ENCODE measurements around the gene CDH1.
A peak's percentile ranks its signal among the peaks of the same experiment; 100 is the strongest.

CDH1 gene

GRCh38 chr16:68737046-68737729 is at the start of gene CDH1:
Gene CDH1, plus strand, starts transcription at chr16:68737292. Its CDS starts 124 bp downstream, at chr16:68737416.
- H3K9me3 Mint-ChIP-seq: no peaks in the 10 kb centered on the region
- peaks cover 12% of the 10 kb centered on the region for H3K4me1 Mint-ChIP-seq
- H3K4me3 Mint-ChIP-seq: peak within 1 kb of the TSS; percentile 67
- DNase-seq (ENCODE audit: low spot score in 2 of 2): peak in 1 of 2 donors; percentile 16
- peak; percentile 65 for ATAC-seq (replicated peaks; ENCODE audit: extremely low read depth, poor library complexity, severe bottlenecking)
- H3K27ac Mint-ChIP-seq (ENCODE audit: low read depth): peak within 1 kb of the TSS; percentile 46
- peaks cover 50% of the 10 kb centered on the region for H3K27me3 Mint-ChIP-seq
- peaks cover 3% of the 10 kb centered on the region for H3K36me3 Mint-ChIP-seq (ENCODE audit: insufficient read depth)

GRCh38 chr16:68689921-68690320 is 47.2 kb upstream of the CDH1 start:
- H3K4me3 Mint-ChIP-seq: no peak overlapping the region
- ATAC-seq (replicated peaks; ENCODE audit: extremely low read depth, poor library complexity, severe bottlenecking): no peak
- peaks cover 3% of the 10 kb centered on the region for H3K36me3 Mint-ChIP-seq (ENCODE audit: insufficient read depth)
- H3K27me3 Mint-ChIP-seq: peaks cover 10% of the 10 kb centered on the region
- H3K4me1 Mint-ChIP-seq: no peaks in the 10 kb centered on the region
- no peaks in the 10 kb centered on the region for H3K9me3 Mint-ChIP-seq
- no peak overlapping the region for H3K27ac Mint-ChIP-seq (ENCODE audit: low read depth)
- DNase-seq (ENCODE audit: low spot score in 2 of 2): no peak

DNA sequence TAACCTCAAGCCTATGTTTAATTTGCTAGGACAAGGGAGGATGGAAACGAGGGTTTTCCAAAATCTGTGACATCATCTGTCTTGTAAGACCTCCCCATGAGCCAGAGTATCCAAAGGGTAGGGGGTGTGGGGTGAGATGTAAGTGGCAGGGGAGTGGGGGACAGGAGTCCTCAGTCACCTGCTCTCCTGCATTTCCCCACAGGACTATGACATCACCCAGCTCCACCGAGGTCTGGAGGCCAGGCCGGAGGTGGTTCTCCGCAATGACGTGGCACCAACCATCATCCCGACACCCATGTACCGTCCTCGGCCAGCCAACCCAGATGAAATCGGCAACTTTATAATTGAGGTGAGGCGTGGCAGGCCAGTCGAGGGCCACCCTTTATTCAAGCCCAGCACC is 41.5 kb upstream of the CDH1 start:
- H3K9me3 Mint-ChIP-seq: no peaks in the 10 kb centered on the region
- no peaks in the 10 kb centered on the region for H3K4me1 Mint-ChIP-seq
- DNase-seq (ENCODE audit: low spot score in 2 of 2): no peak
- peaks cover 10% of the 10 kb centered on the region for H3K27me3 Mint-ChIP-seq
- no peak overlapping the region for H3K4me3 Mint-ChIP-seq
- no peak for ATAC-seq (replicated peaks; ENCODE audit: extremely low read depth, poor library complexity, severe bottlenecking)
- peaks cover 2% of the 10 kb centered on the region for H3K36me3 Mint-ChIP-seq (ENCODE audit: insufficient read depth)
- H3K27ac Mint-ChIP-seq (ENCODE audit: low read depth): no peak overlapping the region

DNA sequence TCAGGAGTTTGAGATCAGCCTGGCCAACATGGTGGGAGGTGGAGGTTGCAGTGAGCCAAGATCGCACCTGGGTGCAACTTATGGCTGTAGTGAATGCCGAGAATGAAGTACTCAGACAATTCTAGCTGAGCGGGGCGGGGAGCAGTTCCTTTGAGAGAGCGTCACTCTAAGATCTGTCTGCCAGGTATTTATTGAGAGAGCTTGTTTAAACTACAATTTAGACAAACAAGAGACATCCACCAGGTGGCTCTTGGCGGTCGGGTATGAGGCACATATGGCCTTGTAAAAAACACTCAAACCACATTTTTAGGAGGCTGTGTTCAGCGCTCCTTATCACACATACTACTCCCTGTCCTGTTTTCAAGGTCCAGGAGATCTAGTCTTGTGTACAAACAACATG is 40.6 kb upstream of the CDH1 start:
- DNase-seq (ENCODE audit: low spot score in 2 of 2): no peak
- H3K4me3 Mint-ChIP-seq: no peak overlapping the region
- H3K27me3 Mint-ChIP-seq: peaks cover 10% of the 10 kb centered on the region
- no peaks in the 10 kb centered on the region for H3K4me1 Mint-ChIP-seq
- H3K27ac Mint-ChIP-seq (ENCODE audit: low read depth): no peak overlapping the region
- H3K9me3 Mint-ChIP-seq: no peaks in the 10 kb centered on the region
- peaks cover 2% of the 10 kb centered on the region for H3K36me3 Mint-ChIP-seq (ENCODE audit: insufficient read depth)
- ATAC-seq (replicated peaks; ENCODE audit: extremely low read depth, poor library complexity, severe bottlenecking): no peak

DNA sequence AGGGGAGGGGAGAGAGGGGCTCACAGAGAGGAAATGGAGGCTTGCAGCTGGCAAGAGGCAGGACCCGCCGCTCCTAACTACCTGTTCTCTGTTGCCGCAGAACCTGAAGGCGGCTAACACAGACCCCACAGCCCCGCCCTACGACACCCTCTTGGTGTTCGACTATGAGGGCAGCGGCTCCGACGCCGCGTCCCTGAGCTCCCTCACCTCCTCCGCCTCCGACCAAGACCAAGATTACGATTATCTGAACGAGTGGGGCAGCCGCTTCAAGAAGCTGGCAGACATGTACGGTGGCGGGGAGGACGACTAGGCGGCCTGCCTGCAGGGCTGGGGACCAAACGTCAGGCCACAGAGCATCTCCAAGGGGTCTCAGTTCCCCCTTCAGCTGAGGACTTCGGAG is 39.0 kb upstream of the CDH1 start:
- no peak overlapping the region for H3K4me3 Mint-ChIP-seq
- no peak for ATAC-seq (replicated peaks; ENCODE audit: extremely low read depth, poor library complexity, severe bottlenecking)
- no peak overlapping the region for H3K27ac Mint-ChIP-seq (ENCODE audit: low read depth)
- no peak for DNase-seq (ENCODE audit: low spot score in 2 of 2)
- no peaks in the 10 kb centered on the region for H3K9me3 Mint-ChIP-seq
- no peaks in the 10 kb centered on the region for H3K4me1 Mint-ChIP-seq
- no peaks in the 10 kb centered on the region for H3K36me3 Mint-ChIP-seq (ENCODE audit: insufficient read depth)
- H3K27me3 Mint-ChIP-seq: peaks cover 5% of the 10 kb centered on the region

DNA sequence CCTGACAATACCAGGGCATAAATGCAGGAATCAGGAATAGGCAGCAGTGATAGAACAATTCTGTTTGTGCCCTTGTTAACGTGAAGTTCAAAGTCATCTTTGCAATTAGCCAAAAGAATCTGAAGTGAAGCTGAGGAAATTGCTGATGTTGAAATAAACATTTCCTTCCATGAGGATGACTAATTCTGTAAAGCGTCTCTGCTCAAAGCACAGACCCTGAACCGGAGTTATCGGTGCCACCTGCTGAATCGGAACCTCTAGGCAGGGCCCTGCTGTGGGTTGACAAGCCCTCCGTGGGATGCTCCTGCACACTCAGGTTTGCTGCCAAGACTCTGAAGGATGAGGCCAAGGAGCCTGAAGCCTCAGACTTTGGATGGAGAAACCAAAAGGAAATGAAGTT is 37.0 kb upstream of the CDH1 start:
- no peak for ATAC-seq (replicated peaks; ENCODE audit: extremely low read depth, poor library complexity, severe bottlenecking)
- DNase-seq (ENCODE audit: low spot score in 2 of 2): no peak
- H3K9me3 Mint-ChIP-seq: no peaks in the 10 kb centered on the region
- no peak overlapping the region for H3K4me3 Mint-ChIP-seq
- H3K36me3 Mint-ChIP-seq (ENCODE audit: insufficient read depth): no peaks in the 10 kb centered on the region
- no peaks in the 10 kb centered on the region for H3K4me1 Mint-ChIP-seq
- no peaks in the 10 kb centered on the region for H3K27me3 Mint-ChIP-seq
- no peak overlapping the region for H3K27ac Mint-ChIP-seq (ENCODE audit: low read depth)

GRCh38 chr16:68700831-68701230 is 36.3 kb upstream of the CDH1 start:
- H3K27ac Mint-ChIP-seq (ENCODE audit: low read depth): no peak overlapping the region
- H3K27me3 Mint-ChIP-seq: no peaks in the 10 kb centered on the region
- H3K4me1 Mint-ChIP-seq: no peaks in the 10 kb centered on the region
- no peaks in the 10 kb centered on the region for H3K9me3 Mint-ChIP-seq
- no peak overlapping the region for H3K4me3 Mint-ChIP-seq
- no peaks in the 10 kb centered on the region for H3K36me3 Mint-ChIP-seq (ENCODE audit: insufficient read depth)
- no peak for ATAC-seq (replicated peaks; ENCODE audit: extremely low read depth, poor library complexity, severe bottlenecking)
- no peak for DNase-seq (ENCODE audit: low spot score in 2 of 2)

GRCh38 chr16:68704232-68704867 is 32.7 kb upstream of the CDH1 start:
- H3K36me3 Mint-ChIP-seq (ENCODE audit: insufficient read depth): no peaks in the 10 kb centered on the region
- no peaks in the 10 kb centered on the region for H3K9me3 Mint-ChIP-seq
- DNase-seq (ENCODE audit: low spot score in 2 of 2) (peak; percentile 31 to 43), ATAC-seq (replicated peaks; ENCODE audit: extremely low read depth, poor library complexity, severe bottlenecking) (no peak)
- H3K27me3 Mint-ChIP-seq: no peaks in the 10 kb centered on the region
- no peak overlapping the region for H3K4me3 Mint-ChIP-seq
- H3K4me1 Mint-ChIP-seq: no peaks in the 10 kb centered on the region
- no peak overlapping the region for H3K27ac Mint-ChIP-seq (ENCODE audit: low read depth)

GRCh38 chr16:68707340-68708152 is 29.5 kb upstream of the CDH1 start:
- DNase-seq (ENCODE audit: low spot score in 2 of 2) (no peak), ATAC-seq (replicated peaks; ENCODE audit: extremely low read depth, poor library complexity, severe bottlenecking) (no peak)
- peaks cover 2% of the 10 kb centered on the region for H3K36me3 Mint-ChIP-seq (ENCODE audit: insufficient read depth)
- H3K27ac Mint-ChIP-seq (ENCODE audit: low read depth): no peak overlapping the region
- no peaks in the 10 kb centered on the region for H3K9me3 Mint-ChIP-seq
- H3K4me3 Mint-ChIP-seq: no peak overlapping the region
- peaks cover 6% of the 10 kb centered on the region for H3K4me1 Mint-ChIP-seq
- peaks cover 21% of the 10 kb centered on the region for H3K27me3 Mint-ChIP-seq

DNA sequence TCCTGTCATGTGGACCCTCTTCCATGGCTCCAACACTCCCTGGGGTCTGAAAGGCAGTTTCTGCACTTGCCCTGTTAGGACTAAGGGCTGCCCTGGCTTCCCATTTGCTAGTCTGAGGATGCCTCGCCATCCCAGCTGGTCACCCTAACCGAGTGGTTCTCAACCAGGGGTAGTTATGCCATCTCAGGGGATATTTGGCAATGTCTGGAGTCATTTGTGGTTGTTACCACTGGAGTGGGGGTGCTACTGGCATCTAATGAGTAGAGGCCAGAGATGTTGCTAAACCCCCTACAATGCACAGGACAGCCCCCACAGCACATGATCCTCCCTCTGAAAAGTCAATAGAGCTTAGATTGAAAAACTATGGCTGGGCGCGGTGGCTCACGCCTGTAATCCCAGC is 26.9 kb upstream of the CDH1 start:
- Mint-ChIP-seq H3K27me3 (peaks cover 21% of the 10 kb centered on the region), H3K27ac (ENCODE audit: low read depth) (no peak overlapping the region), H3K9me3 (no peaks in the 10 kb centered on the region), H3K4me1 (peaks cover 6% of the 10 kb centered on the region), H3K4me3 (no peak overlapping the region), H3K36me3 (ENCODE audit: insufficient read depth) (peaks cover 2% of the 10 kb centered on the region)
- DNase-seq (ENCODE audit: low spot score in 2 of 2) (no peak), ATAC-seq (replicated peaks; ENCODE audit: extremely low read depth, poor library complexity, severe bottlenecking) (no peak)

DNA sequence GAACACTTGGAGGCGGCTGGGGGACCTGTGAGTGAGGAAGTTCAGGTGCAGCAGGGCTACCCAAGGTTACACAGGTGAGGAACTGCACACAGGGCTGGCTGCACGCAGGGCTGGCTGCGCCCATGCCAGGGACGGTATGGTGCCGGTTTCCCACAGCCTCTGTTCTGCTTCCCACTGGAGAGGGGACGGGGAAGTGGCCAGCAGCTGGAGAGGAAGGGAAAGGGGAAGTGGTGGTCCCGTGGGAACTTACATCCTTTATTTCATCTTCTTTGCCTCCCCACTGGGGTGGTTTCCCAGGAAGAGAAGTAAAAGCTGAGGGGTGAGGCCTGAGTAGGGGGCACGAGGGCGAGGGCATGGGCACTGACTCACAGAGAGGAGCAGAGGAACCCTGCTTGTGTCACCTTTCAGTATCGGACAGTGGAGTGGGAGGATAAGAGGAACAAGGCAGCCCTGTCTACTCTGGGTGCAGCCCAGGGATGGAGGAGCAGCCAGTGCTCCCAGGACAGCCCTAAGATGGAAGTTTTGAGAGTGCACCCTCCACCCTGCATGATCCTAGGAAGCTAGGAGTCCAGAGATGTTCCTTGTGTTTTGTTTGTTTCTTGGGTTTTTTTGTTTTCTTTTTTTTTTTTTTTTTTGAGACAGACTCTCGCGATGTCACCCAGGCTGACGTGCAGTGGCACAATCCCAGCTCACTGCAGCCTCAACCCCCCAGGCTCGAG is 25.5 kb upstream of the CDH1 start:
- H3K4me3 Mint-ChIP-seq: no peak overlapping the region
- peaks cover 21% of the 10 kb centered on the region for H3K27me3 Mint-ChIP-seq
- H3K27ac Mint-ChIP-seq (ENCODE audit: low read depth): peak overlapping the region; percentile 68
- ATAC-seq (replicated peaks; ENCODE audit: extremely low read depth, poor library complexity, severe bottlenecking): peak; percentile 43
- H3K36me3 Mint-ChIP-seq (ENCODE audit: insufficient read depth): peaks cover 2% of the 10 kb centered on the region
- DNase-seq (ENCODE audit: low spot score in 2 of 2): no peak
- H3K9me3 Mint-ChIP-seq: no peaks in the 10 kb centered on the region
- peaks cover 6% of the 10 kb centered on the region for H3K4me1 Mint-ChIP-seq

DNA sequence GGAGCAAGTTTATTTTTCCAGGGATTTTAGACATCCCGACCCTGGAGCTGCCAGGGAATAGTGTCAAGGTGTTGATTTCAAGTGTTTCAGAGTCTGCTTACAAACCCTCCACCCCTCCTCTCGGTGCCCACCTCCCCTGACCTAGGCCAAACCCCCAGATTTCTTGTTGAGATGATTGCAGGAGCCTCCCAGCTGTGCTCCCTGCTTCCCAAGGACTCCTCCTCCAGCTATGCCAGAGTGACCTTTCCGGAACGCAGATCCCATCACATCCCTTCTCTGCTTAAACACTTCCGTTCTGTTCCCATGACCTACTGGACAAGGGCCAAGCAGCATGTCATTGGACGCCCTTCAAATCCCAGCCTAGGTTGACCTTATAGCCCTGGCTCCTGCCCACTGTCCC is 23.7 kb upstream of the CDH1 start:
- no peak overlapping the region for H3K27ac Mint-ChIP-seq (ENCODE audit: low read depth)
- H3K36me3 Mint-ChIP-seq (ENCODE audit: insufficient read depth): peaks cover 2% of the 10 kb centered on the region
- no peak for DNase-seq (ENCODE audit: low spot score in 2 of 2)
- H3K4me1 Mint-ChIP-seq: peaks cover 6% of the 10 kb centered on the region
- no peaks in the 10 kb centered on the region for H3K9me3 Mint-ChIP-seq
- ATAC-seq (replicated peaks; ENCODE audit: extremely low read depth, poor library complexity, severe bottlenecking): no peak
- peaks cover 21% of the 10 kb centered on the region for H3K27me3 Mint-ChIP-seq
- no peak overlapping the region for H3K4me3 Mint-ChIP-seq
